ENCODE data around the gene APOE.

Gene APOE

DNA sequence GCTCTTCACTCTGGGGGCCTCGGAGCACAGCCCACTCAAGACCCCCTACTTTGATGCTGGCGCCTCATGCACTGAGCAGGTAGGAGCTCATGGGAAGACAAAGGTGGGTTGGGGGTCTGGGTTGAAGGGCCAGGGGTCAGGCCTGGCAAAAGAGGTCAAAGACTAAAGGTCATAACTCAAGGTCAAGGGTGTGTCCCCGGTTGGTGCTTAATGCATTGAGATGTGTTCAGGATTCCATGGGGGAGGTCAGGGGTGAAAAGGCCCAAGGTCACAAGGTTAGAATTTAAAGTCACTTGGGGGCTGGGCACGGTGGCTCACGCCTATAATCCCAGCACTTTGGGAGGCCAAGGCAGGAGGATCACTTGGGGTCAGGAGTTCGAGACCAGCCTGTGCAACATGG is 19.5 kb upstream of the APOE start:
- TF ChIP-seq ZBTB7A (IDR thresholded peaks at IDR 0.05; ENCODE audit: low read depth) (no peak), YY1 (IDR thresholded peaks at IDR 0.05; ENCODE audit: low read depth) (no peak), EGR1 (IDR thresholded peaks at IDR 0.05) (no peak), CEBPB (IDR thresholded peaks at IDR 0.05) (no peak), TCF12 (IDR thresholded peaks at IDR 0.05; ENCODE audit: low read depth) (no peak), FOXM1 (IDR thresholded peaks at IDR 0.05; ENCODE audit: borderline replicate concordance, low read depth) (no peak), EP300 (IDR thresholded peaks at IDR 0.05; ENCODE audit: borderline replicate concordance) (no peak), CREB1 (IDR thresholded peaks at IDR 0.05; ENCODE audit: low read depth) (no peak), RAD21 (IDR thresholded peaks at IDR 0.05; ENCODE audit: low read depth) (no peak), TEAD4 (IDR thresholded peaks at IDR 0.05) (no peak)
- TF ChIP-seq, protein P1, sequence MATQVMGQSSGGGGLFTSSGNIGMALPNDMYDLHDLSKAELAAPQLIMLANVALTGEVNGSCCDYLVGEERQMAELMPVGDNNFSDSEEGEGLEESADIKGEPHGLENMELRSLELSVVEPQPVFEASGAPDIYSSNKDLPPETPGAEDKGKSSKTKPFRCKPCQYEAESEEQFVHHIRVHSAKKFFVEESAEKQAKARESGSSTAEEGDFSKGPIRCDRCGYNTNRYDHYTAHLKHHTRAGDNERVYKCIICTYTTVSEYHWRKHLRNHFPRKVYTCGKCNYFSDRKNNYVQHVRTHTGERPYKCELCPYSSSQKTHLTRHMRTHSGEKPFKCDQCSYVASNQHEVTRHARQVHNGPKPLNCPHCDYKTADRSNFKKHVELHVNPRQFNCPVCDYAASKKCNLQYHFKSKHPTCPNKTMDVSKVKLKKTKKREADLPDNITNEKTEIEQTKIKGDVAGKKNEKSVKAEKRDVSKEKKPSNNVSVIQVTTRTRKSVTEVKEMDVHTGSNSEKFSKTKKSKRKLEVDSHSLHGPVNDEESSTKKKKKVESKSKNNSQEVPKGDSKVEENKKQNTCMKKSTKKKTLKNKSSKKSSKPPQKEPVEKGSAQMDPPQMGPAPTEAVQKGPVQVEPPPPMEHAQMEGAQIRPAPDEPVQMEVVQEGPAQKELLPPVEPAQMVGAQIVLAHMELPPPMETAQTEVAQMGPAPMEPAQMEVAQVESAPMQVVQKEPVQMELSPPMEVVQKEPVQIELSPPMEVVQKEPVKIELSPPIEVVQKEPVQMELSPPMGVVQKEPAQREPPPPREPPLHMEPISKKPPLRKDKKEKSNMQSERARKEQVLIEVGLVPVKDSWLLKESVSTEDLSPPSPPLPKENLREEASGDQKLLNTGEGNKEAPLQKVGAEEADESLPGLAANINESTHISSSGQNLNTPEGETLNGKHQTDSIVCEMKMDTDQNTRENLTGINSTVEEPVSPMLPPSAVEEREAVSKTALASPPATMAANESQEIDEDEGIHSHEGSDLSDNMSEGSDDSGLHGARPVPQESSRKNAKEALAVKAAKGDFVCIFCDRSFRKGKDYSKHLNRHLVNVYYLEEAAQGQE (IDR thresholded peaks at IDR 0.05; ENCODE audit: low read depth), result no peak
- TF ChIP-seq, protein P2, sequence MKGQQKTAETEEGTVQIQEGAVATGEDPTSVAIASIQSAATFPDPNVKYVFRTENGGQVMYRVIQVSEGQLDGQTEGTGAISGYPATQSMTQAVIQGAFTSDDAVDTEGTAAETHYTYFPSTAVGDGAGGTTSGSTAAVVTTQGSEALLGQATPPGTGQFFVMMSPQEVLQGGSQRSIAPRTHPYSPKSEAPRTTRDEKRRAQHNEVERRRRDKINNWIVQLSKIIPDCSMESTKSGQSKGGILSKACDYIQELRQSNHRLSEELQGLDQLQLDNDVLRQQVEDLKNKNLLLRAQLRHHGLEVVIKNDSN (IDR thresholded peaks at IDR 0.05), result no peak
- TF ChIP-seq, protein P3, sequence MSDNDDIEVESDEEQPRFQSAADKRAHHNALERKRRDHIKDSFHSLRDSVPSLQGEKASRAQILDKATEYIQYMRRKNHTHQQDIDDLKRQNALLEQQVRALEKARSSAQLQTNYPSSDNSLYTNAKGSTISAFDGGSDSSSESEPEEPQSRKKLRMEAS (IDR thresholded peaks at IDR 0.05), result no peak

DNA sequence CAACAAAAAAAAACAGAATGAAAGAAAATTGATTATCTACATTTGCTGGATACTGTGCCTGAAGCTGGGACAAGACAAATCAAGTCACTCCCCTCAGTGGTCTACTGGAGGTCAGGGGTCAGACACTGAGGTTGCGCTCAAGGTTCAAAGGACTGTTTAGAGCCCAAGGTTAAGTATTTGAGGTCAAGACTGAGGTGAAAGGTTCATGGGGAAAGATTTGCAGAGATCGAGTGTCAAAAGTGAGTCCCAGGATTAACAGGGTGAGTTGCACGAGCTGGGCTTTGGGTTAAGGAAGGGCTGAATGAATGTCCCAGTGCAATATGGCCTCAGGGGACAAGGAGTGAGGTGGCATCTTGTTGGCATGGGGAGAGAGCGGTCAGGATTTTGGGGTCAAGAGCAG is 17.9 kb upstream of the APOE start:
- TF ChIP-seq TEAD4 (IDR thresholded peaks at IDR 0.05) (no peak), ZBTB7A (IDR thresholded peaks at IDR 0.05; ENCODE audit: low read depth) (no peak), CREB1 (IDR thresholded peaks at IDR 0.05; ENCODE audit: low read depth) (no peak), FOXM1 (IDR thresholded peaks at IDR 0.05; ENCODE audit: borderline replicate concordance, low read depth) (no peak), EP300 (IDR thresholded peaks at IDR 0.05; ENCODE audit: borderline replicate concordance) (no peak), RAD21 (IDR thresholded peaks at IDR 0.05; ENCODE audit: low read depth) (no peak), EGR1 (IDR thresholded peaks at IDR 0.05) (no peak), CEBPB (IDR thresholded peaks at IDR 0.05) (no peak), TAF1 (IDR thresholded peaks at IDR 0.05; ENCODE audit: low read depth) (no peak)
- TF ChIP-seq, protein P3 (IDR thresholded peaks at IDR 0.05), result no peak
- TF ChIP-seq, protein P1 (IDR thresholded peaks at IDR 0.05; ENCODE audit: low read depth), result no peak
- TF ChIP-seq, protein P2 (IDR thresholded peaks at IDR 0.05), result no peak

DNA sequence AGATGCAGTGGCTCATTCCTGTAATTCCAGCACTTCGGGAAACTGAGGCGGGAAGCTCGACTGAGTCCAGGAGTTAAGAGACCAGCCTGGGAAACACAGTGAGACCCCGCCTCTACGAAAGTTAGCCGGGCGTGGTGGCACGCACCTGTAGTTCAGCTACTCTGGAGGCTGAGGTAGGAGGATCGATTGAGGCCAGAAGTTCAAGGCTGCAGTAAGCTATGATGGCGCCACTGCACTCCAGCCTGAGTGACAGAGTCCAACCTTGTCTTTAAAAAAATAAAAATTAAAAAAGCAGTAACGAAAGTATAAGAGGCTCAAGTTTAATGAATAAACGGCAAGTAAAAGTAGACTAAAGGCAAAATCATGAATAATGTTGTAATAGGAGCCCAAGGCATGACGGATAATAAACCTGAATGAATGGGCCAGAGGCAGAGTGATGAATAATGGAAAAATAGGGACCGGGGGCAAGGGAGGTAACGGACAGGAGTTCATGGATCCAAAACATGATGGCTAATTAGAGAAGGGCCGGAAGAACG is 15.7 kb upstream of the APOE start:
- TF ChIP-seq TCF12 (IDR thresholded peaks at IDR 0.05; ENCODE audit: low read depth), result no peak

DNA sequence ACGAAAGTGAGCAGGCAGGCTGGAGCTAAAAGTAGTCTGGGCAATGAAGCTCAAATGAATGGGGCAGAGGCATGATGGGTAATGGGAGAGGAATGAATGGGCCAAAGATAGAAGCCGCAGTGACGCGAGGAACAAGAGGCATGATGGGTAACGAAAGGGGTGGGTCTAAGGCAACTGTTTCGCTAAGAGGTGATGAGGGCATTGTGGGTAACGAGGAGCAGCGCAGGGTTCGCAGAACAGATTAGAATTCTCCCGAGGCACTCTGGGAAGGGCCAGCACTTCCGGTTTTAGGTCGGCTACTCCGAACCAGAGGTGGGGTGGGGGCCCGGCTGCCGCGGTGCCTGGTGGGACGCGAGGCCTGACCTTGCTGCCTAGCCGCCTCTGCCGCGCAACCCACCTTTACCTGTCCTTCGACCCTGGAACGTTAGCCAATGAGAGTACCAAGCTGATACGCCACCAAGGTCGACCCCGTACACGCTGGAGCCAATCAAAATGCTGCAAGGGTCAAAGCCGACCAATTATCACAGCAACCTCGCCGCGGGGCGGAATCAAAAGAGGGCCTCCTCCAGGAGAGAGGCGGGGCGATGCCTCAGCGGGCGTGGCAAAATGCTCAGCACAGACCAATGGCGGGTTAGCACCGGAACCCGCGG is 15.1 kb upstream of the APOE start:
- peak; percentile 59 for TF ChIP-seq TAF1 (IDR thresholded peaks at IDR 0.05; ENCODE audit: low read depth)
- peak; percentile 66 for TF ChIP-seq CREB1 (IDR thresholded peaks at IDR 0.05; ENCODE audit: low read depth)
- no peak for TF ChIP-seq TEAD4 (IDR thresholded peaks at IDR 0.05)
- peak; percentile 38; the same call in 1 of the 2 replicates for TF ChIP-seq FOXM1 (IDR thresholded peaks at IDR 0.05; ENCODE audit: borderline replicate concordance, low read depth)
- TF ChIP-seq CEBPB (IDR thresholded peaks at IDR 0.05), result no peak
- TF ChIP-seq, protein P2 (IDR thresholded peaks at IDR 0.05), result no peak
- TF ChIP-seq, protein P3 (IDR thresholded peaks at IDR 0.05), result peak; percentile 63
- peak; percentile 39; the same call in 1 of the 2 replicates for TF ChIP-seq TCF12 (IDR thresholded peaks at IDR 0.05; ENCODE audit: low read depth)
- TF ChIP-seq NFIC (IDR thresholded peaks at IDR 0.05), result no peak
- TF ChIP-seq RAD21 (IDR thresholded peaks at IDR 0.05; ENCODE audit: low read depth), result no peak
- TF ChIP-seq, protein P1 (IDR thresholded peaks at IDR 0.05; ENCODE audit: low read depth), result no peak
- TF ChIP-seq YY1 (IDR thresholded peaks at IDR 0.05; ENCODE audit: low read depth), result peak; percentile 40
- peak; percentile 4; the same call in 1 of the 2 replicates for TF ChIP-seq ZBTB7A (IDR thresholded peaks at IDR 0.05; ENCODE audit: low read depth)
- TF ChIP-seq EGR1 (IDR thresholded peaks at IDR 0.05), result no peak
- no peak for TF ChIP-seq EP300 (IDR thresholded peaks at IDR 0.05; ENCODE audit: borderline replicate concordance)

All from Ishikawa (cell line).